Panc1 (cell line): ENCODE data around the gene NT5DC3. TPM values are rescaled to one million over a fixed set of nuclear protein-coding genes. Genes with fewer than 3 reads are reported as not detected.
"Not testable (repeated sequence)": the region's sequence is repeated elsewhere in the genome, so short reads cannot be mapped to it uniquely, and the experiment has no call there.

Experiments
- ATAC-seq: fragments of 200-7000 bp; cut with Tn5 transposase; 2 replicates; pipeline ENCODE4 v1.9.1; 2020; ENCODE audit warnings: mild to moderate bottlenecking, moderate library complexity
- BruUV-seq: library from RNA; stranded (reverse); fragments of 400-500 nt; replicated peaks from 2 replicates; lab custom pipeline; 2021; lab: Mats Ljungman, UMichigan
- CTCF ChIA-PET: fragments of 300-600 bp; sonication (Branson Sonifier 250); formaldehyde crosslinking; loops from one replicate; lab custom pipeline; 2022; ENCODE audit warnings: antibody characterized with exemption; lab: Charles Lee
- POLR2A ChIA-PET: fragments of 300-600 bp; sonication (Branson Sonifier 250); formaldehyde crosslinking; loops from one replicate; lab custom pipeline; 2022; ENCODE audit warnings: antibody characterized with exemption; lab: Charles Lee
- DNase-seq: peaks from one replicate; pipeline ENCODE4 v3.0.0-alpha.2; 2010; ENCODE audit warnings: low read depth, low spot score
- H3K27ac ChIP-seq: 2 replicates; pipeline ENCODE4 v1.5.1; 2011; ENCODE audit warnings: mild to moderate bottlenecking, low read length, inconsistent platforms
- H3K27me3 ChIP-seq: fragments of 200-500 bp; sonication (Bioruptor generic); 2 replicates; pipeline ENCODE4 v1.6.0; 2014; ENCODE audit warnings: low read length, inconsistent platforms; ENCODE audit not compliant: control insufficient read depth, insufficient read depth
- H3K36me3 ChIP-seq: fragments of 200-500 bp; sonication (Bioruptor generic); 2 replicates; pipeline ENCODE4 v1.5.1; 2014; ENCODE audit warnings: inconsistent platforms, mild to moderate bottlenecking, low read length, moderate library complexity; ENCODE audit not compliant: control insufficient read depth, insufficient read depth
- H3K4me1 ChIP-seq: 2 replicates; pipeline ENCODE4 v1.5.1; 2011; ENCODE audit warnings: inconsistent platforms, mild to moderate bottlenecking, low read length, moderate library complexity; ENCODE audit not compliant: control insufficient read depth, insufficient read depth
- H3K4me3 ChIP-seq, 2 experiments: 2 replicates each; pipeline ENCODE4 v1.5.1; 2011 to 2012; ENCODE audit warnings: low read depth in 2 of 2, low read length in 2 of 2, mild to moderate bottlenecking in 2 of 2, inconsistent platforms in 1 of 2, moderate library complexity in 1 of 2
- H3K9me3 ChIP-seq: fragments of 200-500 bp; sonication (Bioruptor generic); 2 replicates; pipeline ENCODE4 v1.5.1; 2014; ENCODE audit warnings: low read depth, mild to moderate bottlenecking, inconsistent platforms, low read length, moderate library complexity; ENCODE audit not compliant: control insufficient read depth, insufficient read depth
- POLR2AphosphoS5 ChIP-seq: IDR thresholded peaks from 2 replicates; pipeline ENCODE4 v1.6.1; 2012; ENCODE audit warnings: mild to moderate bottlenecking, low read depth, low read length, moderate library complexity
- REST ChIP-seq, 2 experiments: IDR thresholded peaks; 2 replicates each; pipeline ENCODE4 v1.6.1; 2011 to 2012; ENCODE audit warnings: low read depth in 2 of 2, control low read depth in 1 of 2, low read length in 1 of 2, mild to moderate bottlenecking in 1 of 2, moderate library complexity in 1 of 2; ENCODE audit not compliant: insufficient read depth in 1 of 2
- SIN3A ChIP-seq: IDR thresholded peaks from 2 replicates; pipeline ENCODE4 v1.6.1; 2012; ENCODE audit warnings: low read depth, mild to moderate bottlenecking, low read length, moderate library complexity, borderline replicate concordance; ENCODE audit not compliant: insufficient read depth
- TCF7L2 ChIP-seq: IDR thresholded peaks from 2 replicates; pipeline ENCODE4 v1.6.1; 2011; ENCODE audit warnings: mild to moderate bottlenecking, low read depth, low read length, inconsistent platforms
- in situ Hi-C: cut with HindIII; loops from 2 replicates; pipeline ENCODE4 v1.10.0; 2016; ENCODE audit warnings: low sequenced_read_pairs, low pct_unique_long_range_greater_than_20kb
- intact Hi-C: fragments of 100-400 bp; cut with micrococcal nuclease; formaldehyde crosslinking; loops from one replicate; pipeline ENCODE4 v1.10.0; 2022; ENCODE audit not compliant: unreplicated experiment
- total RNA-seq: library from RNA; stranded (reverse); gene quantifications from one replicate; pipeline ENCODE4 v1.2.1, GENCODE V29; 2021; ENCODE audit not compliant: unreplicated experiment
- TF ChIP-seq, protein P1 (sequence below): fragments of 450-650 bp; IDR thresholded peaks from 2 replicates; pipeline ENCODE4 v1.5.1; 2017; ENCODE audit warnings: mild to moderate bottlenecking

Gene NT5DC3
- total RNA-seq, 1 experiment from 2014 or later, result 24.9 TPM

- no peaks in the 10 kb centered on the region for H3K27me3 ChIP-seq
- peaks cover 31% of the 10 kb centered on the region for H3K4me1 ChIP-seq
- TF ChIP-seq SIN3A (no peak), POLR2AphosphoS5 (no peak), TCF7L2 (no peak), REST (IDR thresholded peaks at IDR 0.05; ENCODE audit: insufficient read depth in 1 of 2, low read depth in 2 of 2, low read length in 1 of 2) (no peak)
- TF ChIP-seq, protein P1, sequence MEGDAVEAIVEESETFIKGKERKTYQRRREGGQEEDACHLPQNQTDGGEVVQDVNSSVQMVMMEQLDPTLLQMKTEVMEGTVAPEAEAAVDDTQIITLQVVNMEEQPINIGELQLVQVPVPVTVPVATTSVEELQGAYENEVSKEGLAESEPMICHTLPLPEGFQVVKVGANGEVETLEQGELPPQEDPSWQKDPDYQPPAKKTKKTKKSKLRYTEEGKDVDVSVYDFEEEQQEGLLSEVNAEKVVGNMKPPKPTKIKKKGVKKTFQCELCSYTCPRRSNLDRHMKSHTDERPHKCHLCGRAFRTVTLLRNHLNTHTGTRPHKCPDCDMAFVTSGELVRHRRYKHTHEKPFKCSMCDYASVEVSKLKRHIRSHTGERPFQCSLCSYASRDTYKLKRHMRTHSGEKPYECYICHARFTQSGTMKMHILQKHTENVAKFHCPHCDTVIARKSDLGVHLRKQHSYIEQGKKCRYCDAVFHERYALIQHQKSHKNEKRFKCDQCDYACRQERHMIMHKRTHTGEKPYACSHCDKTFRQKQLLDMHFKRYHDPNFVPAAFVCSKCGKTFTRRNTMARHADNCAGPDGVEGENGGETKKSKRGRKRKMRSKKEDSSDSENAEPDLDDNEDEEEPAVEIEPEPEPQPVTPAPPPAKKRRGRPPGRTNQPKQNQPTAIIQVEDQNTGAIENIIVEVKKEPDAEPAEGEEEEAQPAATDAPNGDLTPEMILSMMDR, result no peak
- no peak overlapping the region for H3K4me3 ChIP-seq
- H3K9me3 ChIP-seq, result no peaks in the 10 kb centered on the region
- POLR2A ChIA-PET, result no interaction called here
- H3K36me3 ChIP-seq, result no peaks in the 10 kb centered on the region; the same call in none of the 2 replicates
- in situ Hi-C loops, result no loop called here
- no peak overlapping the region for H3K27ac ChIP-seq
- ATAC-seq (no peak), DNase-seq (no peak)
- BruUV-seq, result no TSS peak
- CTCF ChIA-PET, result no interaction called here
- intact Hi-C loops, result no loop called here
Measured at GRCh38 chr12:103836345-103836744, 4.7 kb downstream of the NT5DC3 start.

- in situ Hi-C loops, H3K4me3 ChIP-seq, intact Hi-C loops, ATAC-seq, CTCF ChIA-PET, H3K36me3 ChIP-seq, POLR2A ChIA-PET, DNase-seq, H3K9me3 ChIP-seq, BruUV-seq, H3K27me3 ChIP-seq, H3K27ac ChIP-seq: not testable (repeated sequence)
- H3K4me1 ChIP-seq, result peaks cover 31% of the 10 kb centered on the region
Measured at GRCh38 chr12:103835747-103836335, 5.2 kb downstream of the NT5DC3 start.

DNA sequence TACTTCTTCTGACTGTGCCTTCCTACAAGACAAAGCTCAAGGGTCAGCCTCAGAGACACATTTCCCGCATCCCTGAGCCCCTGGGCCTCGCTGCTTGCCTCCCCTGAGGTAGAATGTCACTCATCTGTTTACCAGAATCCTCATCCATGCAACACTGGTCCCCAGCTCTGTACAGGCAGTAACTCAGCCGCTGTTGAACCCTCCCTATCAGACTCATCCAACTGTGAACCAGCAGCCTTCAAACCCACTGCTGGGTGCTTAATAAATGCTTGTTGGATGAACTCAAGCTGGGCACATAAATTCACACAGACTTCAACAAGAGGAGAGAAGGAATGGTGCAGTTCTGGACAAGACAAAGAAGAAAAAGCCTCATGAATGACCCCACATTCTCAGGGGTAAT, 6.1 kb downstream of the NT5DC3 start:
- no peaks in the 10 kb centered on the region for H3K27me3 ChIP-seq
- DNase-seq (no peak), ATAC-seq (no peak)
- H3K4me3 ChIP-seq, result no peak overlapping the region
- intact Hi-C loops (no loop called here), in situ Hi-C loops (no loop called here)
- ChIA-PET CTCF (no interaction called here), POLR2A (no interaction called here)
- H3K4me1 ChIP-seq, result peaks cover 30% of the 10 kb centered on the region
- BruUV-seq, result no TSS peak
- no peaks in the 10 kb centered on the region for H3K9me3 ChIP-seq
- no peaks in the 10 kb centered on the region; the same call in 1 of the 2 replicates for H3K36me3 ChIP-seq
- H3K27ac ChIP-seq, result no peak overlapping the region
- TF ChIP-seq SIN3A (no peak), REST (IDR thresholded peaks at IDR 0.05; ENCODE audit: insufficient read depth in 1 of 2, low read depth in 2 of 2, low read length in 1 of 2) (no peak), TCF7L2 (no peak), POLR2AphosphoS5 (no peak)
- TF ChIP-seq, protein P1, result no peak
